Measurements from ENCODE around the gene STARD4.

- TF ChIP-seq, protein P1, sequence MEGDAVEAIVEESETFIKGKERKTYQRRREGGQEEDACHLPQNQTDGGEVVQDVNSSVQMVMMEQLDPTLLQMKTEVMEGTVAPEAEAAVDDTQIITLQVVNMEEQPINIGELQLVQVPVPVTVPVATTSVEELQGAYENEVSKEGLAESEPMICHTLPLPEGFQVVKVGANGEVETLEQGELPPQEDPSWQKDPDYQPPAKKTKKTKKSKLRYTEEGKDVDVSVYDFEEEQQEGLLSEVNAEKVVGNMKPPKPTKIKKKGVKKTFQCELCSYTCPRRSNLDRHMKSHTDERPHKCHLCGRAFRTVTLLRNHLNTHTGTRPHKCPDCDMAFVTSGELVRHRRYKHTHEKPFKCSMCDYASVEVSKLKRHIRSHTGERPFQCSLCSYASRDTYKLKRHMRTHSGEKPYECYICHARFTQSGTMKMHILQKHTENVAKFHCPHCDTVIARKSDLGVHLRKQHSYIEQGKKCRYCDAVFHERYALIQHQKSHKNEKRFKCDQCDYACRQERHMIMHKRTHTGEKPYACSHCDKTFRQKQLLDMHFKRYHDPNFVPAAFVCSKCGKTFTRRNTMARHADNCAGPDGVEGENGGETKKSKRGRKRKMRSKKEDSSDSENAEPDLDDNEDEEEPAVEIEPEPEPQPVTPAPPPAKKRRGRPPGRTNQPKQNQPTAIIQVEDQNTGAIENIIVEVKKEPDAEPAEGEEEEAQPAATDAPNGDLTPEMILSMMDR (IDR thresholded peaks at IDR 0.05) = no peak
- no peak for TF ChIP-seq POLR2A (IDR thresholded peaks at IDR 0.05)
Observed at GRCh38 chr5:111557111-111557510, 44.8 kb upstream of the STARD4 start.

Measured in testis (tissue), 2 donors.